Activated T-cell treated with anti-CD3 and anti-CD28 coated beads for 4 hours (primary cell): ENCODE data around the gene IKBKG.
"Not testable (repeated sequence)": the region's sequence is repeated elsewhere in the genome, so short reads cannot be mapped to it uniquely, and the experiment has no call there.

Experiments
- DNase-seq: peaks from one replicate; pipeline ENCODE4 v3.0.0-alpha.2; 2020

The IKBKG gene

GRCh38 chrX:154560326-154560725 lies 12.9 kb downstream of the IKBKG start:
- not testable (repeated sequence) for DNase-seq

GRCh38 chrX:154562295-154562694 lies 14.9 kb downstream of the IKBKG start:
- DNase-seq, result not testable (repeated sequence)

- not testable (repeated sequence) for DNase-seq
These were observed 22.9 kb downstream of the IKBKG start for GRCh38 chrX:154570361-154570760.

- DNase-seq, result not testable (repeated sequence)
These were observed 25.6 kb downstream of the IKBKG start for GRCh38 chrX:154573061-154573460.

GRCh38 chrX:154575076-154575475 lies 27.7 kb downstream of the IKBKG start:
- not testable (repeated sequence) for DNase-seq

- DNase-seq, result not testable (repeated sequence)
These were observed 35.6 kb downstream of the IKBKG start for GRCh38 chrX:154582994-154583393.

GRCh38 chrX:154584585-154585183 lies 37.3 kb downstream of the IKBKG start, which contains the start of gene CTAG1A:
Gene CTAG1A (plus strand): TSS chrX:154585133. CDS start chrX:154585207, 74 bp downstream.
- not testable (repeated sequence) for DNase-seq

- DNase-seq, result not testable (repeated sequence)
These were observed 43.0 kb downstream of the IKBKG start for GRCh38 chrX:154590415-154590814.

GRCh38 chrX:154592505-154592904 lies 45.1 kb downstream of the IKBKG start:
- no peak for DNase-seq

- DNase-seq, result no peak
These were observed 45.8 kb downstream of the IKBKG start for GRCh38 chrX:154593201-154593600.

- no peak for DNase-seq
These were observed 47.1 kb downstream of the IKBKG start for GRCh38 chrX:154594491-154594890.

- no peak for DNase-seq
These were observed 48.3 kb downstream of the IKBKG start for GRCh38 chrX:154595559-154596249.

- DNase-seq, result no peak
These were observed 49.0 kb downstream of the IKBKG start for GRCh38 chrX:154596290-154596929.

GRCh38 chrX:154597221-154597620 lies 49.8 kb downstream of the IKBKG start:
- DNase-seq, result no peak

- no peak for DNase-seq
These were observed 51.2 kb downstream of the IKBKG start for GRCh38 chrX:154598656-154599055.

GRCh38 chrX:154599531-154599930 lies 52.1 kb downstream of the IKBKG start:
- no peak for DNase-seq

GRCh38 chrX:154600759-154601374 lies 53.4 kb downstream of the IKBKG start:
- no peak for DNase-seq

GRCh38 chrX:154602226-154602625 lies 54.8 kb downstream of the IKBKG start:
- no peak for DNase-seq

- no peak for DNase-seq
These were observed 55.5 kb downstream of the IKBKG start for GRCh38 chrX:154602766-154603437.

GRCh38 chrX:154603438-154604430 lies 56.3 kb downstream of the IKBKG start:
- no peak for DNase-seq

- no peak for DNase-seq
These were observed 58.1 kb downstream of the IKBKG start for GRCh38 chrX:154605566-154605965.

- DNase-seq, result no peak
These were observed 60.0 kb downstream of the IKBKG start for GRCh38 chrX:154607370-154607769.
